Measurements from ENCODE around the gene PYY.

The PYY gene

DNA sequence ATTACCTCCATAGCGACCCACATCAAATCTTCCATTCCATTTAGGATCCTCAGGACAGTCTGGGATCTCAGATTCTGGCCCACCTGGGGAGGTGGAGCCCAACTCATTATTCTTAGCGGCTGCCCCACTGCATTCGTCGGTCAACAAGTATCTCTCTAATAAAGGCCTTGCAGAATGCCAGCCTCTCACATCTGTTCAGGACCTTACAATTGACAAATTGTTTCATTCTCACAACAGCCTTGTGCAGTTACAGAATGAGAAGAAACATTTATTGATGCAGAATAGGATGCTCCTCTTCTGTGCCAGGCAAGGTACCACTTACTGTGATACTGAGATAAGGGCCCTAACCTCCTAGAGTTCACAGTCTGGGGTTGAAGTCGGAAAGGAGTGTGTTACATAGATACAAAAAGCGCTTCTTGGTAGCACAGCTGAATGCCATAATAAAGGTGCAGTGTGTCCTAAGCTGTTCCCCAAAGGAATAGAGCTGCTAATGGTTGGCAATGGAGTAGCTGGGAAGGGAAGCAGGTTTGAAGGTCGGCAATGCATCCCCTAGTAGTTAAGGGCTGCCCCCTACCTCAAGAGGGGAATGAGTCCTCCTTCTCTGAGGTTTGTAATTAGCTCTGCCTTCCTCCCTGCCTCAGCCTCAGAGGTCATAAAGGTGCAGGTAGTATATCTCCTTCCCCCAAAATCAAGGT, 44.1 kb downstream of the PYY start:
- TF ChIP-seq, protein P1, sequence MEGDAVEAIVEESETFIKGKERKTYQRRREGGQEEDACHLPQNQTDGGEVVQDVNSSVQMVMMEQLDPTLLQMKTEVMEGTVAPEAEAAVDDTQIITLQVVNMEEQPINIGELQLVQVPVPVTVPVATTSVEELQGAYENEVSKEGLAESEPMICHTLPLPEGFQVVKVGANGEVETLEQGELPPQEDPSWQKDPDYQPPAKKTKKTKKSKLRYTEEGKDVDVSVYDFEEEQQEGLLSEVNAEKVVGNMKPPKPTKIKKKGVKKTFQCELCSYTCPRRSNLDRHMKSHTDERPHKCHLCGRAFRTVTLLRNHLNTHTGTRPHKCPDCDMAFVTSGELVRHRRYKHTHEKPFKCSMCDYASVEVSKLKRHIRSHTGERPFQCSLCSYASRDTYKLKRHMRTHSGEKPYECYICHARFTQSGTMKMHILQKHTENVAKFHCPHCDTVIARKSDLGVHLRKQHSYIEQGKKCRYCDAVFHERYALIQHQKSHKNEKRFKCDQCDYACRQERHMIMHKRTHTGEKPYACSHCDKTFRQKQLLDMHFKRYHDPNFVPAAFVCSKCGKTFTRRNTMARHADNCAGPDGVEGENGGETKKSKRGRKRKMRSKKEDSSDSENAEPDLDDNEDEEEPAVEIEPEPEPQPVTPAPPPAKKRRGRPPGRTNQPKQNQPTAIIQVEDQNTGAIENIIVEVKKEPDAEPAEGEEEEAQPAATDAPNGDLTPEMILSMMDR (IDR thresholded peaks at IDR 0.05; ENCODE audit: control insufficient read depth, extremely low read depth, insufficient read depth): no peak
- no peak for DNase-seq (ENCODE audit: low read depth)
- no peak overlapping the region for H3K4me3 ChIP-seq (ENCODE audit: low read depth, low read length)

- H3K4me3 ChIP-seq (ENCODE audit: low read depth, low read length): no peak overlapping the region
- no peak for DNase-seq (ENCODE audit: low read depth)
- TF ChIP-seq, protein P1 (IDR thresholded peaks at IDR 0.05; ENCODE audit: control insufficient read depth, extremely low read depth, insufficient read depth): no peak
Measured at GRCh38 chr17:43907998-43908721, 45.6 kb downstream of the PYY start.

- DNase-seq (ENCODE audit: low read depth): no peak
- TF ChIP-seq, protein P1 (IDR thresholded peaks at IDR 0.05; ENCODE audit: control insufficient read depth, extremely low read depth, insufficient read depth): no peak
- H3K4me3 ChIP-seq (ENCODE audit: low read depth, low read length): peak within 1 kb of the TSS; percentile 48
Measured at GRCh38 chr17:43907425-43907981, 46.2 kb downstream of the PYY start, which contains the start of gene MPP2. Gene MPP2, minus strand, starts transcription at chr17:43907536. Its CDS starts 3,076 bp downstream, at chr17:43904460.

DNA sequence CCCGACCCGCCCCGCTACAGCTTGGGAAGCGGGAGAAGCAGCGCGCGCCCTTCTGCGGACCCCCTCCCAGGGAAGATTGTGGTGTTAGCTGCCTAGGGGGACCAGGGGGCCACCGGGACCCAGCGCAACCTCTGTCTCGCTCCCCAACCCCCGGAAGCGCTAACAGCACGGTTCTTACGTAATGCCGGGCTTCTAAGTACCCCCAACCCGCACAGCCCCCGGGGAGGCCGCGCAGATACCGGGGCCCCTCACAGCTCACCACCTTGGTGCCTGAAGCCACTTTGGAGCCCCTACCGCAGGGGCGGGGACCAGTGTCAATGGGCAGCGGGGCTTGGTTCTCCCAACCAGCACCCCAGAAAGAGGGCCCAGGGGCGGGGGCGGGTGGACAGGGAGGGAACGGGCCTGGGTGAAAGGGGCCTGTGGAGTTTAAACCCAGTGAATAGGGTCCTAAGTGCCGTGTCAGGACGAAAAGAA, 46.8 kb downstream of the PYY start:
- TF ChIP-seq, protein P1 (IDR thresholded peaks at IDR 0.05; ENCODE audit: control insufficient read depth, extremely low read depth, insufficient read depth): no peak
- DNase-seq (ENCODE audit: low read depth): no peak

GRCh38 chr17:43905985-43906852, 47.5 kb downstream of the PYY start:
- TF ChIP-seq, protein P1 (IDR thresholded peaks at IDR 0.05; ENCODE audit: control insufficient read depth, extremely low read depth, insufficient read depth): no peak
- DNase-seq (ENCODE audit: low read depth): no peak
- H3K4me3 ChIP-seq (ENCODE audit: low read depth, low read length): peak overlapping the region; percentile 48

More for the DNA sequence above, 46.8 kb downstream of the PYY start:
- H3K4me3 ChIP-seq (ENCODE audit: low read depth, low read length): peak overlapping the region; percentile 48

- TF ChIP-seq, protein P1 (IDR thresholded peaks at IDR 0.05; ENCODE audit: control insufficient read depth, extremely low read depth, insufficient read depth): no peak
- no peak for DNase-seq (ENCODE audit: low read depth)
- H3K4me3 ChIP-seq (ENCODE audit: low read depth, low read length): no peak overlapping the region
Measured at GRCh38 chr17:43905400-43905984, 48.2 kb downstream of the PYY start.

Data from LNCaP clone FGC (cell line).